HG02571 (cell line): ENCODE results near the gene COL23A1.

Experiments
- ATAC-seq: cut with Tn5 transposase; IDR thresholded peaks from one replicate; pipeline ENCODE4 v1.9.1; 2021; ENCODE audit warnings: mild to moderate bottlenecking, moderate library complexity; ENCODE audit not compliant: unreplicated experiment

Gene COL23A1

DNA sequence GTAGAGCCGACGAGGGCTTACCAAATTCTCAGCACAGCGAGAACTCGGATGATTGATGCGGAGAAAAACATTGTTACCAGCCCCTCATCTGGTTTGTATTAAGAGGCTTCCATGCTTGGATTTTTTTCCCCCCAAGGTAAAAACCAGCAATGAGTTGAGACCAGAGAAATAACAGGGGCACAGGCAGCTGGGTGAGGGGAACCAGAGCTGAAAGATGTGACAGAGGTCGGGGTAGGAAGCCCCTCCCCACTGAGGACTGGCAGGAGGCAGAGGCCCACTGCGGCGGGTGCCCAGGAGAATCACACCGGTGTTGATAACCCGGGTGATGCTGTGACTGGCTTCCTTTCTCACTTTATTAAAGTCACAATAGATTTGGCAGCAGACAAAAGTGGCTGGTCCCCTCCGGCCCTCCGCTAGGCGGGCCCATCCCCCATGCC is 241.1 kb downstream of the COL23A1 start:
- ATAC-seq = no peak

DNA sequence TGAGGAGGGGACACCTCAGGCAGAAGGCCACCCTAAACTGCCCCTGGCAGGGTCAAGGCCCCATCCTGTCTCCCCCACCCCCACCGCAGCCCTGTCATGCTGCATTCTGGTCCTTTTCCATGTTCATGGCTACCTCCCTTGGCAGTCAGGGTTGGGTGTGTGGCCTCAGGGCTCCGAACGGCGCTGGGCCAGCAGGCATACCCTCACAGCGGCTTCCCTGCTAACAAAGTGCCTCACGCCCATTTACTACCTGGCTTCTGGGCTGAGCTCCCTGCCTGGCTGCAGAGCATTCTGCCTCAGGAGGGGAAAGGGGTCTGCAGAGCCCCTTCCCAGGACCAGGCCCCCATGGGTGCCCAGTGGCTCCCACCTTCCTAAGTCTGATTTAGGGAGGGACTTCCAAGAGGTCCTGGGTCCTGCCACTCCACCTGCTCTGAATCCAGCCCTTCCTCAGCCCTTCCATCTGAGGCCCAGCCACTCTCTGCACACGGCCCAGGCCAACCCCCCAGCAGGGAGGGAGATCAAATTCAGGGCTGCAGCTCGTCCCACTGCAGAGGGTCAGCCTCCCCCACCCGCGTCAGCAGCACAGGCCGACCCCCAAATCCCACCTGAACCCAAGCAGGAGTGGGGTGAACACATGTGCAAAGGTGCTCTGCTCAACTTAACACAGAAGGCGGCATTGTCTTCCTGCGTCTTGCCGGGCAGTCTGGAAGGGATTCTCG is 241.7 kb downstream of the COL23A1 start:
- ATAC-seq = no peak

DNA sequence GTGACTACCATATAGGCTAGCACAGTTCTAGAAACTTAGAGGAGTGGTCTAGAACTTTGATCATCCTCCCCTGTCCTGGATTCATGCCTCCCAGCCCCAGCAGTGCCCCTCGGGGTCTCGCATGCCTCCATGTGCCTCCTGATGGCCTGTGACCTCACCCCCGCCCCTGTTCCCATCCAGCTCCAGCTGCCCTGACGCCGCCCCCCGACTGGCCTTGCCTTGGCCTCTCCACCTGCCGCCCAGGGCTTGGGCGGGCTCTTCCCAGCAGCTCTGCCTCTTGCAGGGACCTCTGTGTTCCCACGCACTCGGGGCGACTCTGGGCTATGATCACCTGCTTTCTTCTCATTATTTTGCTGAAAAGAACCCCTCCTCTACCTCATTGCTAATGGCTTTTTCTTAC is 242.2 kb downstream of the COL23A1 start:
- ATAC-seq = no peak

DNA sequence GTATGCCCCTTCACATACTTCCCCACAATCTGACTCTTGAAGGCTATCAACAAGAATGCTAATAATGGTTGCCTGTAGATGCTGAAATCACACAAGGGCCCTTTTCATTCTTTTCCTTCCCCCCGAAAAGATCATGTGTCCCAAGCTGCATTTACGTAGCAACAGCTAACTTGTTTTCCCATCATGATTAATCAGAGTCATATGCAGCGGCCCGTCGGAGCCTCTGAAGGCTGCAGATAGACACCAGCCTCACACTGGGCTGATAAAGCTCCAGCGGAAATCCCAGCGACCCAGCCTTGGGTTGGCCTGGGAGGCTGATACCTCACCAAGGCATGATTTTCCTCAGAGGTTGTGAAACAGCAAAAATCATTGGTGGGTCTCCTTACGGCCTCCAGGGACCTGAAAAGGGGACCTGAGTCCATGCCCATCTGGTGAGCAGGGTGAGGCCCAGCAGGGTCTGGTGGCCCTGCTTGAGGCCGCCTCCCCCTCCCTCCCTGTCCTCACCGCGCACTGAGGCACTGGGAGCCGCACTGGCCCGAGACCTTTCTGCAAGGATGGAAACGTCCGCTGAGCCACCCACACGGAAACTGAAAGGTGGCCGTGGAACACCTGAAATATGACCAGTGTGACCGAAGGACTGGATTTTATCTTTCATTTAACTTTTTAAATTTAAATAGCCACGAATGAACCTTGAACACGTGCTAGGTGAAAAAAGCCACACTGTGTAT is 243.4 kb downstream of the COL23A1 start:
- ATAC-seq = no peak

DNA sequence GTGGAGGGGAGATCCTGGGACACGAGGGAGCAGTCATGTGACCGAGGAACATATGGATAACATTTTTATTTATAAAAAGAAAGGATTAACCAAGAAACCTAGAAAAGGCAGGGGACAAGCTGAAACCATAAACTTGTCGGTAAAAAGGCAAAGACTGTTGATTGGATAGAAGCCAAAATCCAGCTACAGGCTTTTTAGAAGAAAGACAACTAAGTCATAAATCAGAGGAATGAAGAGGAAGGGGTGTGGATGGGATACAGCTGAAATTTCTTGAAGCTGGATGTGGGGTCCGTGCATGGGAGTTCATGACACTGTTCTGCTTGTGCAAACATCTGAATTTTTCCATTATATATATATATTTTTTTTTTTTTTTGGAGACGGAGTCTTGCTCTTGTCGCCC is 246.9 kb downstream of the COL23A1 start:
- no peak for ATAC-seq

DNA sequence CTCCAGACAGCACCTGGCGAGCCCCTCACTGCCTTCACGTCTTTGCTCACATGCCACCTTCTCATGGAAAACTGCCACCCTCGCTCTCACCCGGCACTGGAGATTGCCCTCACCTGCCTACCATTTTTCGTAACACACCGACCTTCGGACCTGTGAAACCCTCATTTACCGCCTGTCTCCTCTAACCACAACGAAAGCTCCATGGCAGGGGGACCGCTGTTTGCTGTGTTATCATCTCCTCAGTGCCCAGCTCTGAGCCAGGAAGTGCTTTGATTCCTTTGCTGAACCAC is 248.4 kb downstream of the COL23A1 start:
- ATAC-seq = no peak

DNA sequence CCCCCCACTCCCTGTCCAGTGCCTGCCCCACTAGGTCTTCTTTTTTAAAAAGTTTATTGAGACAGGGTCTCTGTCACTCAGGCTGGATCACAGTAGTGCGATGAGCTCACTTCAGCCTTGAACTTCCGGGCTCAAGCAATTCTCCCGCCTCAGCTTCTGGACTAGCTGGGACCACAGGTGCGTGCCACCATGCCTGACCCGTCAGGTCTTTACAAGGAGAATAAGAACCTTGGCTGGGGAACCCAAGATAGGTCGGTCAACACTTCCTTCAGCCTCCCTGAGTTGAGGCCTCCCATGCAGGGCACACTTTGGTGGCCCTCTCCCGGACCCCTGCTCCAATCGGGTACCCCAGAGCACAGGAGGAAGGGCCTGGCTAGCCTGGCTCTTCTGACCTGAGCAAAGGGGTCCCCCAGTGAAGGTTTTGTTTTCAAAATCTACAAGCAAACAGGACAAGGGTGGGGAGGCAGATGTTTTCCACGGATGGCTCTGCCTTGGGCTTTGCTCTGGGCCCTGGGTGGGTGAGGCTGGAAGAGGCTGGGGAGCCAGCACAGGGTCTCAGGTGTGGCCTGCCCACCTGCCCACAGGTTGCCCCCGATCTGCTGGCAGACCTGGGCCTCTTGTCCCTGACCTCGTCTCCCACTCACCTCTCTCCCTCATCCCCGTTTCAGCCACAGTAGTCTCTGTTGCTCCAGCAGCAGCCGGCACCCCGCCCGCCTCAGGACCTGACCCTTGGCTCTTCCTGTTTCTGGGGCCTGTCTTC is 248.9 kb downstream of the COL23A1 start:
- no peak for ATAC-seq

DNA sequence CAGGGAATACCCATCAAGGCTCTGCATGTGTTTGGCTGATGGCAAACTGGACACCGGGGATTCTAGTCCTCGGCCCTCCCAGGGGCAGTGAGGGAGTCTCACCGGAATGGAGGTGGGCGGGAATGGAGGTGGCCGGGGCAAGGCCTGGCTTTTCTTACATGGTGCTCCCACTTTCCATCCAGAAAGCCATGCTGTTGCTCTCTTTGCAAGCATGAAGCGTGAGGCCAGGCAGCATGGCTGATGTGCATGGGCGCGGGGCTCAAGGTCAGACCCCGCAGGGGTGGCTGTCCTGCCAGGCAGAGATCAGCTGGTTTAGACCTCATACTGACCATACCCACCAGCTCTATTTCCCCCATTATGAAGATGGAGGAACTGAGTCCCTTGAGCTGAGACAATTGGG is 249.6 kb downstream of the COL23A1 start:
- ATAC-seq = no peak

DNA sequence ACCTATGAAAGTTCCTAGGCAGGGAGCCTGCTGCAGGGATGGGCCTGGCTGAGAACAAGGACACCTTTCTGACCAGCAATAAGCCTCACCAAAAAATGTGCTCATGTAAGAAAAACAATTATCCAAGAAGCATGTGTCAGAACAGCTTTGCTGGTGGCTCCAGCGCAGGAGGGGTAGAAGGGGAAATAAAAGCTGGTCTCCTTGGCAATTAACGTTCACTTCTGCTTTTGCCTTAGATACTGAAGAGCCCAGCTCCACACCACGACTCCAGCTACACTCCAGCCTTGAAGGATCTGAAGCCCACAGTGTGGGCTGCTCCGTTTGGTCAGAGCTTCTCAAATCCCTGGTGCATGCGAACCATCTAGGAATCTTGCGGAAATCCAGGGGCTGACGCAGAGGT is 250.0 kb downstream of the COL23A1 start:
- ATAC-seq = no peak

DNA sequence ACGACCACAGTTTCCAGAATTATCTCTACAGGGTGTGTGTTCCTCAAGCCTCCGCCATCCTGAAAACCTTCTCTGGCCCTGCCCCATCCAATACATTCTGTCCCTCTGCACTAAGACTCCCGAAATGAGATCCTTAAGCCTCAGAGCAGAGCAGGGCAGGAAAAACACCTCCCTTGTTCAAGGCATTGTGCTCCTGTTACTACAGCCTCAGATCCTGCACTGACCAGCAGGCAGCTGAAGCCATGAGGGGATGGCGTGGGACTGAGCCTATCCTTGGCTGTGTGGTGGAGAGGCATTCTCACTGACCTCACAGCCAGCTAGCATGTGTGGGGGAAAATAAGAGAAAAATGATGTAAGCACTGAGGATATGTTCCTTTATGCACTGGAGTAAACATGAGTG is 250.9 kb downstream of the COL23A1 start:
- no peak for ATAC-seq

DNA sequence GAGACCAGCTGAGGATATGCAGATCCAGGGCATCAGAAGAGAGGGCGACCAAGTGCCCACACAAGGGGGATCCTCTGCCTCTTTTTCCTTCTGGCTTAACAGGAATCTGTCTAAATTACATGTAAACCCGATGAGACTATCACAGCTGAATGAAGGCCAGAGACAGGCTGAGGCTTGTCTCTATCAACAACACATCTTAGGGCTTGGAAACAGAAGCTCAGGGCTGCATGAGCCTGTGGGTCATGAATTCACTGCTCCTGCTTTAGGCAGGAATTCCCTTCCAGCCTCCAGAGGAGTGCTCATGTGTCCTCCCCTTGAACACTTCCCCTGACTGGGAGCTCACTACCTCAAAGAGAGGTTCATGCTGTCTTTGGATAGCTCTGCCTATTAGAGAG is 251.4 kb downstream of the COL23A1 start:
- ATAC-seq = no peak

DNA sequence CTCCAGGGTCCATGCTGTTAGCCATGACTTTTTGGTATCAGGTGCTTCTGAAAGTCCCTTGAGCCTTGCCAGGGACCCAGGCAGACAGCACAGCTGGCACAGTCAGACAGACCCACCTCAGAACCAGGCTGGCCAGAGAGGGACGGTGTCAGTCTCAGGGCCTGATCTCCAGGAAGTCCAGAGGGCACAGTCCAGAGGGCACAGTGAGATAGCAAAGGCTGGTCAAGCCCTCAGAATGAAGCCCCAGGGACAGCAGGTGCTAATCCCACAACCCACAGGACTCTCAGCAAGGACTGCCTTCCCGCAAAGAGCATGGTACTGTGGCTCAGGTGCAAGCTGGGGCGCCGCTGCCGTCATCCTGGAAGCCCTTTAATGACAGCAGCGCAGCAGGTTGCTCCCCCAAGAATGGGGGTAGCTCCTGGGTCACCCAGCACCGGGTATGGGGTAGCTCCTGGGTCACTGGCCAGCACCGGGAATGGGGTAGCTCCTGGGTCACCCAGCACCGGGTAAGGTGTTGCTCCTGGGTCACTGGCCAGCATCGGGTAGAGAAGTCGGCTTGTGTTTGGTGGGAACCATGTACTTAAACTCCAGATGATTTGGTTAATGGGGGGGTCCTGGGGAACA is 252.0 kb downstream of the COL23A1 start:
- no peak for ATAC-seq

DNA sequence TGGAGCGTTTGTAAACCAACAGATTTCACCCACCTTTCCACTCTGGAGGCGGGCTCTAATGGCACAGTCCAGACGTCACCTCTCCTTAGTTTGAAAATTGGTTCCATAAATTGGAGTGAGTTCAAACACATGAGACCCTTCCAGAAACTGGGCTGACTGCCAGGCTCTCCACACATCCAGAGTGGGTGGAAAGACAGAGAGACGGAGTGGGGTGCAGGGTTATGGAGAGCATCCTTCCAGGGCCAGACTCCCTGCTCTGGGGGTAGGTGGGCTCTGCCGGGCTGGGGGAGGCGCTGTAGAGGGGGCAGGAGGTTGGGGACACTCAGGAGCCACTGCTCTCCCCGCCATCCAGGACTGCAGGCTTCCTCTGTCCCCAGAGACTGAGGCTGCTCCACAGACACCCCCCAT is 252.9 kb downstream of the COL23A1 start:
- ATAC-seq = no peak

DNA sequence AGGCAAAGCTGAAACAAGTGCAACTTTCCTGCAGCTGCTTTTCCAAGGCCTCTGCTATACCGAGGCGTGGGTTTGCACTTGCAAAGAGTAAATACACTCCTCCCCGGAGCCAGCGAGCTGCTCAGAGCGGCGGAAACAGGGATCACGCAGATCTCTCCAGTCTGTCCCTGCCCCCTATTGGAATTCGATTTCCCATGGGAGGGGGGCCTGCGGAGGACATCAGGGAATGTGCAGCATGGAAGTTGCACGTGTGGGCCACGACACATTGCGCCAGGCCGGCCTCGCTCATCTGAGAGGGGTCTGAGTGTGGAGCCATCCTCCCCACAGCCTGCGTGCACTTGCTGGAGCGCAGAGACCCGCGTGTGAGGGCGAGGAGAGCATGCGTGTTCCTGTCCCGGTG is 253.3 kb downstream of the COL23A1 start:
- ATAC-seq = no peak

DNA sequence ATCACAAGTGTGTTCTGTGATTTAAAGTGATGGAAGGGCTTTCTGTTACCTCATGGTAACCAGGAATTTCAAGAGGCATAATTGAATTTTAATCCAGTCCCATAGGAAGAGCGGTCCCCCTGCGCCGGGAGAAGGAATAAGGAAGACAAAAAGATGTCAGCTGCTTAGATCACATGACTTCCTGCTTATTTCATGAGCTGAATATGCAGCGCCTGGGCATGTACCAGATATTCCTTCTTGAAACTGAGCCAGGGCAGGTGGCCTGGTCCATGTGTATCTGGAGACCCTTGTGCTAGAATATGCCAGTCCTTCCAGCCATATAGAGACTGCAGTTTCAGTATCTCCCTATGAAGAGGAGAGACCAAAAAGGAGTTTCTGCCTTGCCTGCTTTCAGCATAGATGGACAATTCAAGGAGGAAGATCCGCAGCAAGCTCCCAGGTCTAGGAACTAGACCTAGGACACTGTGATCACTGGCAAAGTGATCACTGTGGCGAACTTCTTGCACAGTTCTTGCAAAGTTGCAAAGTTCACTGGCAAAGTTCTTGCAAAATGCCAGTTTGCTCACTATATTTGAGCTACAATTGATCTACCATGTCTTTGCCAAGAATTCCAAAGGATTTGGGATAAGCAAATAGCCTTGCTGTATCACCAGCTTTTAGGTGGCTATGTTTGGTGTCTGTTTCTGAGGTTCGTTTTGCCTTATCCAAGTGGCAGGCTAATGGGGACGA is 254.7 kb downstream of the COL23A1 start:
- ATAC-seq = no peak

DNA sequence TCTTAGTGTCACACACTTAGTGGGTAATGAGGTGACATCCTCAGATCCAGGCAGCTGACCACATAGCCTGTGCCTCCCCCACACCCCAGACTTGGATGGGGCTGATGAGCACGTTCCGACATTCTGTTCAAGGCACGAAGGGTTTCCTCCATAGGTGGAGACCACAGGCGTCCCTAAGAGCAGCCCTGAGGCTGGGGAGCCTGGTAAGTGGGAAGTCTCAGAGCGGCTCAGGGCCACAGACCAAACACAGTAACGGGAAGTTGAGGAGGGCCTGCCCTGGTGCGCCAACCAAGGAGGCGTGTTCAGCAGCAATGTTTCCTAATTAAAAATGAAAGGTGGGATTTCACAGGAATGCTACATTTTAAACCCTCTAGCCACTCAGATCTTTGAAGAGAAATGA is 255.3 kb downstream of the COL23A1 start:
- no peak for ATAC-seq

DNA sequence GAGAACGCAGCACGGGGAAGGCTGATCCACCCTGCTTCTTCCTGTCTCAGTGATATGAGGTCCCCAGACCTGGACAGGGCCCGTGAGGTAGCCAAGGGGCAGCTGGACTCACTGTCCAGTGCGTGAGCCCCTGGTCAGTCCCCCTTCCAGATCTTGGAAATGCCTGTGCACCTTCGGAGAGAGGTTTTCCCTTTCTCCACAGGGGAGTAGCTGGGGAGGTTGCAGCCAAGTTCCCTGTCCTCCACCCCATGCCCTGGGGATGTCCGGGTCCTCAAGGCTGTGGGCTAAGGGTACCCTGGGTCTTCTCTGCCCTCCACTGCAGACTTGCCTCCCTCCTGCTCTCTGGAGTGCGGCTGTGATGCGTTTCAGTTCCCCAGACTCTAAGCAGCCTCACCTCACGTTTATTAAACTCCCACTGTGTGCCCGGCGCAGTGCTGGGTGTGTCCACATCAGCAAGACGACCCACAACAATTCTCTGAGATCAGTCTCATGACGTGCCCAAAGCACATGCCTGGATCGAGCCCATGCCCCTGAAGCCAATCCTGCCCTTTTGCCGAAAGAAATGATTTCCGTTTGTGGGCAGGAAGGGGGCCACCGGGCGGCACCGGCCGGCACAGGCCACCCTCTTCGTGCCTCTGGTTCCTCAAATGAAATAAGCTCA is 256.2 kb downstream of the COL23A1 start:
- ATAC-seq = no peak

DNA sequence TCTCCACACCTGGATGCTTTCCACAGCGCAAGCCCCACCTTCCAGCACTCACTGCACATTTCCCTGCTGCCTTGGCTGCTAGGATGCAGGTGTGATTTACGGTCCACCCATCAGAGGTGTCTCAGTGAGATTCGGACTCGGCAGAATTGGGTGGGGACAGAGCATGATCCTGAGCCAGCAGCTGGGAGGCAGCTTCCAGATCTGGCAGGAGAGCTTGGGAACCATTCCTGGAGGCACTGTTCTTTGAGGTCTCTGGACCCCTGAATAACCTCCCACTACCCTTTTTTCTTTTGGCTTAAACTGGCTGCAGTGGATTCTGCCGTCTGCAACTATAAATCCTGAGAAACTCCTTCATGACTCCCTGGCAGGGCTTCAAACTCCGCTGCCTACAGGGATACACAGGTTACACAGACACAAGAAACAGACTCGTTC is 258.0 kb downstream of the COL23A1 start:
- no peak for ATAC-seq

DNA sequence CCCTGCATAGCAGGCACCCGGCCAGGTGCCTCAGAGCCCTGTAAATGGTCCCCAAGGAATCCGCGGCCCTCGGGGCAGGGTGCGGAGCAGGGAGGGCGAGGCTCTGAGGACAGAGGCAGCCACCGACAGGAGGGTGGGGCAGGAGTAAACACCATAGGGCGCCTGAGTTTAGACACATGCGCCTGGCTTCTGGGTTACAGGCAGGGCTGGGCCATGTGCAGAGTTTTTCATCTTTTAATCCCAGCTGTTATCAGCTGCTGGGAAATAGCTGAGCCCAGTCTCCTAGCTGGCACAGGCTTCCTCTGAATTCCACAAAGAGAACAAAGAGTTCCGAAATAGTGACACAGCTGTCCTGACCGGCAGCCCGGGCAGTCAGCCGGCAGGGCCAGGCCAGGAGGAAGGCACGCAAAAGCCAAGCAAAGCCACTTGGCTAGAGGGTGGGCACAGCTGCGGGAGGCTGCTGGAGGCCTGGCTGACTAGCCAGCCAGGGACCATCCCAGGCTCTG is 258.6 kb downstream of the COL23A1 start:
- no peak for ATAC-seq

DNA sequence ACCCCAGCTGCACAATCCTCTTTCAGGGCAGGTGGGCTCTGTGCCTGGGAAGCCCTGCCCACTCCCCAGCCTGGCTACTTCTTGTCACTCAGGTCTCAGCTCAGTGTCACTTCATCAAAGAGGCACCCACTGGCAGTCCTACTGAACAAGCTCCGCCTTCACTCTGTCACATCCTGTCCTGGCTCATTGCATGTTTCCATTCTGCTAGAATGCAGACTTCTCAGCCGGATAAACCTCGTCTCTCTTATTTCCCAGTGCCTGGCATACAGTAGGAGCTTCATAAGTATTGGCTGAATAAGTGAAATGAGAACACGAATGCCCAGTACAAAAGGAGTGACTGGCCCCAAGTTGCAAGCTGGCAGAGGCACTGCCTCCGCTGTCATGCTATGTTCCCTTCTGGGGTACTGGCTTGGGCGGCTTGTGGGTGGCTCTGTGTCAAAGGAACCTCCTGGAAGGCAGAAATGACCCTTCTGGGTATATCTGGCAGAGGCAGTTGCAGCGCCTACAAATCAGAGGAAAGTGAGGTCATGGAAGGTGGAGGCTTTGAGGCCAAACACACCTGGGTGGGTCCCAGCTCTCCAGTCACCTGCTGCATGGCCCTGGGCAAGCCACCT is 259.3 kb downstream of the COL23A1 start:
- ATAC-seq = no peak
